HFF-Myc (cell line): Measurements from ENCODE around the gene MATR3.

Experiments used
- DNase-seq: peaks from one replicate; pipeline ENCODE4 v3.0.0-alpha.2; 2011; ENCODE audit warnings: low read depth; ENCODE audit errors: extremely low read depth
- H3K4me3 ChIP-seq: replicated peaks from 2 replicates; pipeline ENCODE4 v1.5.1; 2011; ENCODE audit warnings: low read depth, mild to moderate bottlenecking, control low read depth, low read length
- TF ChIP-seq, protein P1 (sequence below): IDR thresholded peaks from 2 replicates; pipeline ENCODE4 v1.5.1; 2012; ENCODE audit warnings: mild to moderate bottlenecking, low read depth, low read length, control low read depth; ENCODE audit errors: missing control alignments

MATR3 gene

DNA sequence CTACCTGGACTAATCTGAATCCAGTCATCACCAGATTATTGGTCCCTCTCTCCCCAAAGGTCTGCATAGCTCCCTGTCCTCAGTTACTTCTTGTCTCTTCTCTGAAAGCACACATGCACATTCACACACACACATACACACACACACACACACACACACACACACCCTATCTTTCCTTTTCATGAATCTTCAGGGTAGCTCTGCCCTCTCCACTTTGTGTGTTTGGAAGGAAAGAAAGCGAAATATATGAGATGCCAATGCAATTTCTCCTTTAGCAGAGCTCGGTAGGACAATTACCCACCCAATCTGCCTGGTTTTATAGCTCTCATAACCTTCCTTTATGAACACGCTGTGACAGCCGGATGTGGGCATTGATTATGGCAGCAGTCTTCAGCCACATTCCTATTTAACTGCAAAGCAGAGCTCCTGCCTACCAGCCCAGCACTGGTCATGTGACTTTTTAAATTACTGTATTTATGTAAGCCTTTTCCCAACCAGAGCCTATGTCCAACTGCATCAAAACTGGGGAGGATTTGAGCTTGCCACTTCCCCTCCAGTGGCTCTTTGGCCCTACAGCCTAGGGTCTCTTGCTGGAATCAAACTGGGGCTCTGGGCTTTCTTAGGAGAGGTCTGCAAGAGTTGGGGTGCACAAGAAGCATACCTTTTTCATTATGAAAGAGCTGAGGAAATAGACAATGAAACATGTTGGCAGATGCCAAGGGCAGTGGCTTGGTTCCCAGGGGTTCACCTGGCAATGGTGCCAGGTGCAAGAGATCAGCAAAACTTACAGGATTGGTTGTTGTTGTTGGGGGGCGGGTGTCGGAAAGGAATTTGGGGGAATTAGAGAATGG is 20.8 kb upstream of the MATR3 start:
- H3K4me3 ChIP-seq = peak overlapping the region; percentile 87
- TF ChIP-seq, protein P1, sequence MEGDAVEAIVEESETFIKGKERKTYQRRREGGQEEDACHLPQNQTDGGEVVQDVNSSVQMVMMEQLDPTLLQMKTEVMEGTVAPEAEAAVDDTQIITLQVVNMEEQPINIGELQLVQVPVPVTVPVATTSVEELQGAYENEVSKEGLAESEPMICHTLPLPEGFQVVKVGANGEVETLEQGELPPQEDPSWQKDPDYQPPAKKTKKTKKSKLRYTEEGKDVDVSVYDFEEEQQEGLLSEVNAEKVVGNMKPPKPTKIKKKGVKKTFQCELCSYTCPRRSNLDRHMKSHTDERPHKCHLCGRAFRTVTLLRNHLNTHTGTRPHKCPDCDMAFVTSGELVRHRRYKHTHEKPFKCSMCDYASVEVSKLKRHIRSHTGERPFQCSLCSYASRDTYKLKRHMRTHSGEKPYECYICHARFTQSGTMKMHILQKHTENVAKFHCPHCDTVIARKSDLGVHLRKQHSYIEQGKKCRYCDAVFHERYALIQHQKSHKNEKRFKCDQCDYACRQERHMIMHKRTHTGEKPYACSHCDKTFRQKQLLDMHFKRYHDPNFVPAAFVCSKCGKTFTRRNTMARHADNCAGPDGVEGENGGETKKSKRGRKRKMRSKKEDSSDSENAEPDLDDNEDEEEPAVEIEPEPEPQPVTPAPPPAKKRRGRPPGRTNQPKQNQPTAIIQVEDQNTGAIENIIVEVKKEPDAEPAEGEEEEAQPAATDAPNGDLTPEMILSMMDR = no peak
- DNase-seq = no peak

DNA sequence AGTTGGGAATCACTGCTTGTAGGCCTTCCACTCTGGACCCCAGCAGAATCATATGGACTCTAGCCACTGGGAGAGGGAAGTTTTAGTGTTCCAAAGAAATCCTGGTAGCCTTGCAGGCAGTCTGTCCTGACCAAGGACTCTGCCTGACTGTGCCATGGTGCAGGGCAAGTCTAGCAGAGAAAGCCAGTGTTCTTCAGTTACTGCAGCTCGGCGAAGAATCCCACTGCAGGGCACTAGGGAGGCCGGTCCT is 20.3 kb upstream of the MATR3 start:
- TF ChIP-seq, protein P1 = no peak
- peak overlapping the region; percentile 87 for H3K4me3 ChIP-seq

DNA sequence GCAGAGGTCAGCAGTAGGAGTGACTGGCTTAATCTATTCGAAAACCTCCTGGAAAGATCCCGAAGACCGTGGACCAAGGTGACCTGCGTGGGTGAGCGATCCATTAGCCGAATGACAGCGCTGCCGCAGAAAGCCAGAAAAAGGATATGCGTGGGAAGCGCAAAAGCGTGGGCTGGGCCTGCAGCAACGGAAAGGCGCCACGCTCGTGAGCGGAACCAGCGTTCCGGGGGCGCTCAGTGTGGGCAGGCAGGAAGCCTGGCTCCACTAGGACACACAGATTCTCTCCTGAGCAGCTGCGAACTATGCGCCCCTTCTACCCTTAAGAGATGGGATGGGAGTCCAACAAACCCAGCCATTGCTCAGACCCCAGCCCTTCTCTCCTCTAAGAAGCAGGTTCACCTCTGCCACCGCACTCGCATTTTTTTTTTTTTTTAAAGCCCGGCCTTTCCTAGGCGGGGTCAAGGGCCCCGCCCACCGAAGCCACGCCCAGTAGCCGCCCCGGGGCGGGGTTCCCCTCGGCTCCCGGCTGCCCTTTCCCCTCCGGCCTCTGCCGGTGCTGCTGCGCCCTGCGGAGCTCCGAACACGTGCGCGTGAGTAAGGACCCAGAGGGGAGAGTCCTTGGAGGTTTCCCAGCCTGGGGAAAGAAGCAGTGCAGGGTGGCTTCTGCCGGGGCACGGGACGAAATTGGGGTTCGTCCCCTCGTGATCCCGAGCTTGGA is 19.8 kb upstream of the MATR3 start:
- peak; percentile 71 for DNase-seq
- H3K4me3 ChIP-seq = peak overlapping the region; percentile 87
- TF ChIP-seq, protein P1 = no peak

More for the DNA sequence above, 20.3 kb upstream of the MATR3 start:
- DNase-seq = no peak

DNA sequence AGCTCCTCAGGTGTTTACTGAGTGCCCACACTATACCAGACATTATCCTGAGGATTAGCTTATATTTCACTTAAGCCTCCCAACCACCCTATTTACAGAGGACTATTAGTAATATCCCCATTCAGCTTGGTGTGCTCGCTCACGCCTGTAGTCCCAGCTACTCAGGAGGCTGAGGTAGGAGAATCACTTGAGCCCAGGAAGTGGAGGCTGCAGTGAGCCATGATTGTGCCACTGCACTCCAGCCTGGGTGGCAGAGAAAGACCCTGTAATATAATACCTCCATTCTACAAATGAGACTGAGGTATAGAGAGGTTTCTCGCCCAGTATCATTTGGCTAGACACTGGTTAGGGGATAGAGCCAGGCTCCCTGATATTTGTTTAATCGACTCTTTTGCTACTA is 18.0 kb upstream of the MATR3 start:
- TF ChIP-seq, protein P1 = no peak
- H3K4me3 ChIP-seq = peak overlapping the region; percentile 87
- DNase-seq = no peak

DNA sequence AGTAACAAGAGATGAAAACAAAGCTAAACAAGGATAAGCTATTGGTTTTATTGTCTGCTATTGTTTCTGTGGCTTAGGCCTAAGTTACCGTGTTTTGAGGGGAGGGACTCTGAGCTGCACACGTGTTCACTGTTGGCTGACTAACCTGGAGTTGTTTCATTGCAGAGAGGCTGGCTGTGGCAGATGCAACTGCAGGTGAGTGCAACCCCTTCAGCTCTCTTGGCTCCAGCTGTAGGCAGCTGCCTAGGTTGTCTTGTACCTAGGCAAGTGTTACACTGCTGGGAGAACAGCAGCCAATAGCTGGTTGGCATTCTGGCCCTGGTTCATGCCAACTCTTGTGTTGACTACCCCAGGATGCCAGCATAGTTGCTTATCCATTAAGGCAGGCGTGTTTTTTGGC is 17.6 kb upstream of the MATR3 start:
- no peak for DNase-seq
- TF ChIP-seq, protein P1 = no peak
- peak overlapping the region; percentile 87 for H3K4me3 ChIP-seq

DNA sequence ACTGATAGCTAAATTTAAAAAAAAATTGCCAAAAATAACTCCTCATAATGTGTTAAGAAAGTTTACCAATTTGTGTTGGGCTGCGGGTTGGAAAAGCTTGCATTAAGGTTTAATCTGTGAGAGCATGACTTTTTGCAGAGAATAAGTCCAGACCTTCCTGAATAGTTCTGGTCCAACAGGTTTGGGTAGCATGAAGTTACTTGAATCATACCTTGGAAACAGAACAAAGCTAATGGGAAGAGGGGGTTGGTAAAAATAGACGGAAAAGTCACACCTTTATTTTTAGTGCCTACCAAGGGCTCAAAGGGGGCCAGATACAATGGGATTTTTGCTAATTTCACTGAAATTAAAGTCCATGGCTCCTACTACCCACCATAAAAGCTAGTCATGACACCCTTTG is 17.1 kb upstream of the MATR3 start:
- DNase-seq = no peak
- peak overlapping the region; percentile 87 for H3K4me3 ChIP-seq
- TF ChIP-seq, protein P1 = no peak
